Astrocyte (in vitro differentiated cells and primary cell): ENCODE data around the gene NUP93.

Experiments
- CTCF ChIP-seq: IDR thresholded peaks from 2 replicates; pipeline ENCODE4 v1.5.1; 2011; ENCODE audit warnings: low read depth, mild to moderate bottlenecking, inconsistent platforms, low read length, moderate library complexity; ENCODE audit not compliant: insufficient read depth
- EZH2 ChIP-seq: IDR thresholded peaks from 2 replicates; pipeline ENCODE4 v1.6.1; 2012; ENCODE audit warnings: mild to moderate bottlenecking, low read length, inconsistent platforms; ENCODE audit not compliant: insufficient read depth

- TF ChIP-seq CTCF: no peak
- TF ChIP-seq EZH2: no peak
Measured at GRCh38 chr16:56726283-56726682, 3.6 kb upstream of the NUP93 start.
